K562 (cell line): ENCODE results near the gene SUMF2. TPM values are rescaled to one million over a fixed set of nuclear protein-coding genes. Genes with fewer than 3 reads are reported as not detected.

Source experiments
- CHD4 ChIP-seq: fragments of 200-600 bp; sonication (generic); IDR thresholded peaks from 3 replicates; pipeline ENCODE4 v1.6.1; 2012; ENCODE audit warnings: low read depth, mild to moderate bottlenecking, mixed read lengths, low read length, inconsistent platforms; ENCODE audit not compliant: insufficient read depth, insufficient replicate concordance, poor library complexity, severe bottlenecking
- polyA plus RNA-seq, 8 experiments: library from polyadenylated mRNA; depleted of rRNA in 4 of 8; stranded (reverse) in 5 of 8; unstranded in 3 of 8; fragments of >200 nt; fragmentation: Nextera tagmentation in 2 of 8; fragmentation: Illumina TruSeq in 1 of 8; extraction: Ambion mirVana in 2 of 8; extraction: Trizol in 1 of 8; gene quantifications; 2 replicates each; pipeline versions ENCODE4 v1.2.1 to v1.2.3, GENCODE V29; 2011 to 2014; ENCODE audit warnings: inconsistent platforms in 1 of 8, missing spikeins in 1 of 8
- total RNA-seq, 7 experiments: library from RNA; depleted of rRNA in 6 of 7; stranded (reverse); fragments of >200 nt in 6 of 7; fragmentation: Illumina TruSeq in 2 of 7; extraction: Trizol in 2 of 7; gene quantifications; 2 replicates each; pipeline versions ENCODE4 v1.2.1 to v1.2.3, GENCODE V29; 2011 to 2021; ENCODE audit warnings: low replicate concordance in 1 of 7
- TF ChIP-seq, protein P1 (sequence below): fragments of 250-450 bp; sonication (Bioruptor Pico); IDR thresholded peaks from 2 replicates; pipeline ENCODE4 v1.4.0; 2020
- TF ChIP-seq, protein P2 (sequence below): fragments of 450-650 bp; IDR thresholded peaks from 2 replicates; pipeline ENCODE4 v1.6.1; 2016; ENCODE audit warnings: mild to moderate bottlenecking
- TF ChIP-seq, protein P3 (sequence below): fragments of 450-650 bp; IDR thresholded peaks from 2 replicates; pipeline ENCODE4 v1.6.1; 2016; ENCODE audit warnings: low read depth
- TF ChIP-seq, protein P4 (sequence below): sonication (generic); IDR thresholded peaks from 2 replicates; pipeline ENCODE4 v1.6.1; 2016
- TF ChIP-seq, protein P5 (sequence below): fragments of 450-650 bp; conservative IDR thresholded peaks from 2 replicates; pipeline ENCODE4 v1.6.1; 2016; ENCODE audit warnings: missing genetic modification characterization, low read depth, mild to moderate bottlenecking, missing compliant biosample characterization, moderate library complexity

The SUMF2 gene
- total and polyA plus RNA-seq, 9 of the 15 experiments (the other 6 are each of a cell fraction or from before 2014, with no cell fraction given): 39.0 to 113 (median 67.7) TPM

DNA sequence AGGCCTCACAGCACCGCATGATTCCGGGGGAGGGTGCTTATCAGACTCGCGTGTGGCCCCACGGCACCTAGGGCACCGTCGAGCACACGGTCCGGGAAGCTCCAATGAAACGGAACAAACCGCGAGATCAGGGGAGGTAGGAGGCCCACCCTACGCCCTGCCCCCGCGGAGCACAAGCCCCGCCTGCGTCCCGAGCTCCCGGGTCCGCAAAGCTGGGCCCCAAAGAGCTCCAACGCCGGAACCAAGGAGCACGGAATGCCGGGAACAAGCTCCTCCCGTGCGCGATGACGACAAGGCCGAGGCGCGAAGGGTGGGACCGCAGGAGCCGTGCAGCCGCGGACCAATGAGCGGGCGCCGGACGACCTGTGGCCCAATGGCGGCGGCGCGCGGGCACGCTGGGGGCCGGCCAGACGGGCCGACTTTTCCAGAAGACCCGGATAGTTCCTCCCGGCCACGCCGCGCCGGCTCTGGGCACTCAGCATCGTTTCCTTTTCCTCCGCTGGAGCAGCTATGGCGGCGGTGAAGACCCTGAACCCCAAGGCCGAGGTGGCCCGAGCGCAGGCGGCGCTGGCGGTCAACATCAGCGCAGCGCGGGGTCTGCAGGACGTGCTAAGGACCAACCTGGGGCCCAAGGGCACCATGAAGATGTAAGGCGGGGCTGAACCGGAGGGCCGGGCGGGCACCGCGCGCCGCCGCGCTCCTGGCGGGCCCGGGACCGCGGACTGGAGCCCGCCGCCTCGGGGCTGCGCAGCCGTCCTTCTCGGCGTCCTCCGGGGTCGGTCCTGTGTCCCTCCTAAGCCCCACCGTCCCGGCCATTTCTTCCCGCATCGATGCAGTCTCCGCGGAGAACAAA is 12.5 kb upstream of the SUMF2 start, which contains the start of the genes CCT6A and PSPH (continued):
- TF ChIP-seq, protein P1, sequence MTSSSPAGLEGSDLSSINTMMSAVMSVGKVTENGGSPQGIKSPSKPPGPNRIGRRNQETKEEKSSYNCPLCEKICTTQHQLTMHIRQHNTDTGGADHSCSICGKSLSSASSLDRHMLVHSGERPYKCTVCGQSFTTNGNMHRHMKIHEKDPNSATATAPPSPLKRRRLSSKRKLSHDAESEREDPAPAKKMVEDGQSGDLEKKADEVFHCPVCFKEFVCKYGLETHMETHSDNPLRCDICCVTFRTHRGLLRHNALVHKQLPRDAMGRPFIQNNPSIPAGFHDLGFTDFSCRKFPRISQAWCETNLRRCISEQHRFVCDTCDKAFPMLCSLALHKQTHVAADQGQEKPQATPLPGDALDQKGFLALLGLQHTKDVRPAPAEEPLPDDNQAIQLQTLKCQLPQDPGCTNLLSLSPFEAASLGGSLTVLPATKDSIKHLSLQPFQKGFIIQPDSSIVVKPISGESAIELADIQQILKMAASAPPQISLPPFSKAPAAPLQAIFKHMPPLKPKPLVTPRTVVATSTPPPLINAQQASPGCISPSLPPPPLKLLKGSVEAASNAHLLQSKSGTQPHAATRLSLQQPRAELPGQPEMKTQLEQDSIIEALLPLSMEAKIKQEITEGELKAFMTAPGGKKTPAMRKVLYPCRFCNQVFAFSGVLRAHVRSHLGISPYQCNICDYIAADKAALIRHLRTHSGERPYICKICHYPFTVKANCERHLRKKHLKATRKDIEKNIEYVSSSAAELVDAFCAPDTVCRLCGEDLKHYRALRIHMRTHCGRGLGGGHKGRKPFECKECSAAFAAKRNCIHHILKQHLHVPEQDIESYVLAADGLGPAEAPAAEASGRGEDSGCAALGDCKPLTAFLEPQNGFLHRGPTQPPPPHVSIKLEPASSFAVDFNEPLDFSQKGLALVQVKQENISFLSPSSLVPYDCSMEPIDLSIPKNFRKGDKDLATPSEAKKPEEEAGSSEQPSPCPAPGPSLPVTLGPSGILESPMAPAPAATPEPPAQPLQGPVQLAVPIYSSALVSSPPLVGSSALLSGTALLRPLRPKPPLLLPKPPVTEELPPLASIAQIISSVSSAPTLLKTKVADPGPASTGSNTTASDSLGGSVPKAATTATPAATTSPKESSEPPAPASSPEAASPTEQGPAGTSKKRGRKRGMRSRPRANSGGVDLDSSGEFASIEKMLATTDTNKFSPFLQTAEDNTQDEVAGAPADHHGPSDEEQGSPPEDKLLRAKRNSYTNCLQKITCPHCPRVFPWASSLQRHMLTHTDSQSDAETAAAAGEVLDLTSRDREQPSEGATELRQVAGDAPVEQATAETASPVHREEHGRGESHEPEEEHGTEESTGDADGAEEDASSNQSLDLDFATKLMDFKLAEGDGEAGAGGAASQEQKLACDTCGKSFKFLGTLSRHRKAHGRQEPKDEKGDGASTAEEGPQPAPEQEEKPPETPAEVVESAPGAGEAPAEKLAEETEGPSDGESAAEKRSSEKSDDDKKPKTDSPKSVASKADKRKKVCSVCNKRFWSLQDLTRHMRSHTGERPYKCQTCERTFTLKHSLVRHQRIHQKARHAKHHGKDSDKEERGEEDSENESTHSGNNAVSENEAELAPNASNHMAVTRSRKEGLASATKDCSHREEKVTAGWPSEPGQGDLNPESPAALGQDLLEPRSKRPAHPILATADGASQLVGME (CRISPR knock-in tag): 0 out of 2 replicates have a peak, but pooled peaks have one; percentile 56
- no peak for TF ChIP-seq CHD4
- TF ChIP-seq, protein P2, sequence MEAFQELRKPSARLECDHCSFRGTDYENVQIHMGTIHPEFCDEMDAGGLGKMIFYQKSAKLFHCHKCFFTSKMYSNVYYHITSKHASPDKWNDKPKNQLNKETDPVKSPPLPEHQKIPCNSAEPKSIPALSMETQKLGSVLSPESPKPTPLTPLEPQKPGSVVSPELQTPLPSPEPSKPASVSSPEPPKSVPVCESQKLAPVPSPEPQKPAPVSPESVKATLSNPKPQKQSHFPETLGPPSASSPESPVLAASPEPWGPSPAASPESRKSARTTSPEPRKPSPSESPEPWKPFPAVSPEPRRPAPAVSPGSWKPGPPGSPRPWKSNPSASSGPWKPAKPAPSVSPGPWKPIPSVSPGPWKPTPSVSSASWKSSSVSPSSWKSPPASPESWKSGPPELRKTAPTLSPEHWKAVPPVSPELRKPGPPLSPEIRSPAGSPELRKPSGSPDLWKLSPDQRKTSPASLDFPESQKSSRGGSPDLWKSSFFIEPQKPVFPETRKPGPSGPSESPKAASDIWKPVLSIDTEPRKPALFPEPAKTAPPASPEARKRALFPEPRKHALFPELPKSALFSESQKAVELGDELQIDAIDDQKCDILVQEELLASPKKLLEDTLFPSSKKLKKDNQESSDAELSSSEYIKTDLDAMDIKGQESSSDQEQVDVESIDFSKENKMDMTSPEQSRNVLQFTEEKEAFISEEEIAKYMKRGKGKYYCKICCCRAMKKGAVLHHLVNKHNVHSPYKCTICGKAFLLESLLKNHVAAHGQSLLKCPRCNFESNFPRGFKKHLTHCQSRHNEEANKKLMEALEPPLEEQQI: no peak
- TF ChIP-seq, protein P3, sequence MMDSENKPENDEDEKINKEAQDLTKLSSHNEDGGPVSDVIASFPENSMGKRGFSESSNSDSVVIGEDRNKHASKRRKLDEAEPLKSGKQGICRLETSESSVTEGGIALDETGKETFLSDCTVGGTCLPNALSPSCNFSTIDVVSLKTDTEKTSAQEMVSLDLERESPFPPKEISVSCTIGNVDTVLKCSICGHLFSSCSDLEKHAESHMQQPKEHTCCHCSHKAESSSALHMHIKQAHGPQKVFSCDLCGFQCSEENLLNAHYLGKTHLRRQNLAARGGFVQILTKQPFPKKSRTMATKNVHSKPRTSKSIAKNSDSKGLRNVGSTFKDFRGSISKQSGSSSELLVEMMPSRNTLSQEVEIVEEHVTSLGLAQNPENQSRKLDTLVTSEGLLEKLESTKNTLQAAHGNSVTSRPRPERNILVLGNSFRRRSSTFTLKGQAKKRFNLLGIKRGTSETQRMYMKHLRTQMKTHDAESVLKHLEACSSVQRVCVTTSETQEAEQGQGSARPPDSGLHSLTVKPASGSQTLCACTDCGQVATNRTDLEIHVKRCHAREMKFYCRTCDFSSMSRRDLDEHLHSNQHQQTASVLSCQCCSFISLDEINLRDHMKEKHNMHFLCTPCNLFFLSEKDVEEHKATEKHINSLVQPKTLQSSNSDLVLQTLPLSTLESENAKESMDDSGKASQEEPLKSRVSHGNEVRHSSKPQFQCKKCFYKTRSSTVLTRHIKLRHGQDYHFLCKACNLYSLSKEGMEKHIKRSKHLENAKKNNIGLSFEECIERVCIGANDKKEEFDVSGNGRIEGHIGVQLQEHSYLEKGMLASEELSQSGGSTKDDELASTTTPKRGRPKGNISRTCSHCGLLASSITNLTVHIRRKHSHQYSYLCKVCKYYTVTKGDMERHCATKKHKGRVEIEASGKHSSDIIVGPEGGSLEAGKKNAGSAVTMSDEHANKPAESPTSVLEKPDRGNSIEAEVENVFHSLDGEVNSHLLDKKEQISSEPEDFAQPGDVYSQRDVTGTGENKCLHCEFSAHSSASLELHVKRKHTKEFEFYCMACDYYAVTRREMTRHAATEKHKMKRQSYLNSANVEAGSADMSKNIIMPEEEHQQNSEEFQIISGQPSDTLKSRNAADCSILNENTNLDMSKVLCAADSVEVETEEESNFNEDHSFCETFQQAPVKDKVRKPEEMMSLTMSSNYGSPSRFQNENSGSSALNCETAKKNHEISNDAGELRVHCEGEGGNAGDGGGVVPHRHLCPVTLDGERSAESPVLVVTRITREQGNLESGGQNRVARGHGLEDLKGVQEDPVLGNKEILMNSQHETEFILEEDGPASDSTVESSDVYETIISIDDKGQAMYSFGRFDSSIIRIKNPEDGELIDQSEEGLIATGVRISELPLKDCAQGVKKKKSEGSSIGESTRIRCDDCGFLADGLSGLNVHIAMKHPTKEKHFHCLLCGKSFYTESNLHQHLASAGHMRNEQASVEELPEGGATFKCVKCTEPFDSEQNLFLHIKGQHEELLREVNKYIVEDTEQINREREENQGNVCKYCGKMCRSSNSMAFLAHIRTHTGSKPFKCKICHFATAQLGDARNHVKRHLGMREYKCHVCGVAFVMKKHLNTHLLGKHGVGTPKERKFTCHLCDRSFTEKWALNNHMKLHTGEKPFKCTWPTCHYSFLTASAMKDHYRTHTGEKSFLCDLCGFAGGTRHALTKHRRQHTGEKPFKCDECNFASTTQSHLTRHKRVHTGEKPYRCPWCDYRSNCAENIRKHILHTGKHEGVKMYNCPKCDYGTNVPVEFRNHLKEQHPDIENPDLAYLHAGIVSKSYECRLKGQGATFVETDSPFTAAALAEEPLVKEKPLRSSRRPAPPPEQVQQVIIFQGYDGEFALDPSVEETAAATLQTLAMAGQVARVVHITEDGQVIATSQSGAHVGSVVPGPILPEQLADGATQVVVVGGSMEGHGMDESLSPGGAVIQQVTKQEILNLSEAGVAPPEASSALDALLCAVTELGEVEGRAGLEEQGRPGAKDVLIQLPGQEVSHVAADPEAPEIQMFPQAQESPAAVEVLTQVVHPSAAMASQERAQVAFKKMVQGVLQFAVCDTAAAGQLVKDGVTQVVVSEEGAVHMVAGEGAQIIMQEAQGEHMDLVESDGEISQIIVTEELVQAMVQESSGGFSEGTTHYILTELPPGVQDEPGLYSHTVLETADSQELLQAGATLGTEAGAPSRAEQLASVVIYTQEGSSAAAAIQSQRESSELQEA: no peak
- TF ChIP-seq, protein P4, sequence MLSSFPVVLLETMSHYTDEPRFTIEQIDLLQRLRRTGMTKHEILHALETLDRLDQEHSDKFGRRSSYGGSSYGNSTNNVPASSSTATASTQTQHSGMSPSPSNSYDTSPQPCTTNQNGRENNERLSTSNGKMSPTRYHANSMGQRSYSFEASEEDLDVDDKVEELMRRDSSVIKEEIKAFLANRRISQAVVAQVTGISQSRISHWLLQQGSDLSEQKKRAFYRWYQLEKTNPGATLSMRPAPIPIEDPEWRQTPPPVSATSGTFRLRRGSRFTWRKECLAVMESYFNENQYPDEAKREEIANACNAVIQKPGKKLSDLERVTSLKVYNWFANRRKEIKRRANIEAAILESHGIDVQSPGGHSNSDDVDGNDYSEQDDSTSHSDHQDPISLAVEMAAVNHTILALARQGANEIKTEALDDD: no peak
- TF ChIP-seq, protein P5, sequence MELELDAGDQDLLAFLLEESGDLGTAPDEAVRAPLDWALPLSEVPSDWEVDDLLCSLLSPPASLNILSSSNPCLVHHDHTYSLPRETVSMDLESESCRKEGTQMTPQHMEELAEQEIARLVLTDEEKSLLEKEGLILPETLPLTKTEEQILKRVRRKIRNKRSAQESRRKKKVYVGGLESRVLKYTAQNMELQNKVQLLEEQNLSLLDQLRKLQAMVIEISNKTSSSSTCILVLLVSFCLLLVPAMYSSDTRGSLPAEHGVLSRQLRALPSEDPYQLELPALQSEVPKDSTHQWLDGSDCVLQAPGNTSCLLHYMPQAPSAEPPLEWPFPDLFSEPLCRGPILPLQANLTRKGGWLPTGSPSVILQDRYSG (tag): no peak
